Stimulated activated CD4-positive, alpha-beta T cell treated with anti-CD3 and anti-CD28 coated beads, Interleukin-12 subunit alpha, Interleukin-12 subunit beta, amount 100 ng/mL, for 4 hours (primary cell): Measurements from ENCODE around the gene RUNDC3A.
"Not testable (repeated sequence)": the region's sequence is repeated elsewhere in the genome, so short reads cannot be mapped to it uniquely, and the experiment has no call there.

Experiments
- DNase-seq: peaks from one replicate; pipeline ENCODE4 v3.0.0-alpha.2; 2020

Gene RUNDC3A

GRCh38 chr17:44346064-44346844 is 37.9 kb downstream of the RUNDC3A start:
- DNase-seq = no peak

GRCh38 chr17:44347206-44348055 is 39.0 kb downstream of the RUNDC3A start:
- not testable (repeated sequence) for DNase-seq

DNA sequence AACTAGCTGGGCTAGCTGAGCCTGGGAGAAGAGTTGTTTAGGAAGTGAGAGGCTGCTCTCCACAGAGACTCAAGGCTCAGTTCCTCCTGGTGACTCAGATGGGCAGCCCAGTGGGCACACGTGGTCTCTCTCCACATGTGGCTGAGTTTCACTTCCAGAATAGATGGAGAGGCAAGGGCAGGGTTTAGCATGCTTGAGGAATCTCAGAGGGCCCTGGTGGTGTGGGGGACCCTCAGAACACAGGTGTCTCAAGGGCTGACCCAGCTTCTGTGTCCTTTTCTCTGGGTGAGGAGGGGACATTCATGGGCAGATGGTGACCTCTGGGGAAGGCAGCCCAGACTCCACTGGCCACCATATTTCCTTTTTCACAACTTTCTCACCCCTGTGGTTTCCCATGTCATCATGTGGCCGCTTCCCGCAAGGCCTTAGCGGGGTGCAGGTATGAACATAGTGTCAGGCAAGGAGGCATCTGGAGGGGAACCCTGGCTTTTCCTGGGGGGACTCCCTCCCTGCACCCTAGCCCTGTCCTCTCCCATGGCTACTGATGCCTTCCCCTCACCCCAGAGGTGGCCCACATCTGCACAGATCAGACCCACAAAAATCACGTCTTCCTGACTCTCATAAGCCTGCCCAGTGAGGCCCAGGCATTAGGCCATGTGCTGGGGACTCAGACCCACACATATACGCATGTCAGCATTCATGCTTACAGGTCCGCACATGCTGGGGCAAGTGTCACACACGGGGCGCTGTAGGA is 40.0 kb downstream of the RUNDC3A start:
- DNase-seq = no peak

DNA sequence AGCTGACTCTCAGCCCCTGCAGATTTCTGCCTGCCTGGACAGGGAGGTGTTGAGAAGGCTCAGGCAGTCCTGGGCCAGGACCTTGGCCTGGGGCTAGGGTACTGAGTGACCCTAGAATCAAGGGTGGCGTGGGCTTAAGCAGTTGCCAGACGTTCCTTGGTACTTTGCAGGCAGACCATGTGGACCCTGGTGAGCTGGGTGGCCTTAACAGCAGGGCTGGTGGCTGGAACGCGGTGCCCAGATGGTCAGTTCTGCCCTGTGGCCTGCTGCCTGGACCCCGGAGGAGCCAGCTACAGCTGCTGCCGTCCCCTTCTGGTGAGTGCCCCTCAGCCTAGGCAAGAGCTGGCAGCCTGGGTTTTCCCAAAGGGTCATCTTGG is 40.6 kb downstream of the RUNDC3A start:
- DNase-seq = no peak

DNA sequence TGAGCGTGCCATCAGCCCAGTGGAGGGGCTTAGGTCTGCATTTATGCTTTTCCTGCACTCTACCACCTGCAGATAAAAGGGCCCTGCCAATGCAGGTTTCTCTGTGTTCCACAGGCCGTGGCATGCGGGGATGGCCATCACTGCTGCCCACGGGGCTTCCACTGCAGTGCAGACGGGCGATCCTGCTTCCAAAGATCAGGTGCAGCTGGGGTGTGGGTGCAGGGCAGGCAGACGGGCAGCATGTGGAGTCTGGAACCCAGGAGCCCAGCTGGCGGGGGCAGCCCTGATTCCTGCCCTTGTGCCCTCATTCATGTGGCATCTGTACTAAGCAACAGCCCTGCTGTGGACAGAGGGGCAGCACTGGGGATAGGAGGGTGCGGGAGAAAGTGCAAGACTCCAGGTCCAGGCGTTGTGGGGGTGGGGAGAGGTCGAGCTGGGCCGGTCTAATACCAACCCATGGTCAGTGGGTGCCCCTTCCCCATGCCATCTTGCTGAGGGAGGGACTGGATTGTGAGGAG is 41.2 kb downstream of the RUNDC3A start:
- DNase-seq = no peak

DNA sequence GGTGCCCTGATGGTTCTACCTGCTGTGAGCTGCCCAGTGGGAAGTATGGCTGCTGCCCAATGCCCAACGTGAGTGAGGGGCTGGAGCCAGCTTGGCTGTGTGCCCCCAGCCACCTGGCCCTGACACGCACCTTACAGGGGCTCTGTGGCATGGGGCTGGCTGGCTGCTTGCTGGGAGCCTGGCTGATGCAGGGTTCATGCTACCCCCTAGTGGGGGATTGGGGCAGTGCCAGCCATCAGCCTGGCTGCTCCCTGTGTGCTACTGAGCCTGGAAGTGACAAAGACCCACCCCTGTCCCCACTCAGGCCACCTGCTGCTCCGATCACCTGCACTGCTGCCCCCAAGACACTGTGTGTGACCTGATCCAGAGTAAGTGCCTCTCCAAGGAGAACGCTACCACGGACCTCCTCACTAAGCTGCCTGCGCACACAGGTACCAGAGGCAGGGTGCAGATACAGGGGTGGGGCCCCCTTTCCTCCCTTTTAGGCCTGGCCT is 42.4 kb downstream of the RUNDC3A start:
- DNase-seq = peak; percentile 71

DNA sequence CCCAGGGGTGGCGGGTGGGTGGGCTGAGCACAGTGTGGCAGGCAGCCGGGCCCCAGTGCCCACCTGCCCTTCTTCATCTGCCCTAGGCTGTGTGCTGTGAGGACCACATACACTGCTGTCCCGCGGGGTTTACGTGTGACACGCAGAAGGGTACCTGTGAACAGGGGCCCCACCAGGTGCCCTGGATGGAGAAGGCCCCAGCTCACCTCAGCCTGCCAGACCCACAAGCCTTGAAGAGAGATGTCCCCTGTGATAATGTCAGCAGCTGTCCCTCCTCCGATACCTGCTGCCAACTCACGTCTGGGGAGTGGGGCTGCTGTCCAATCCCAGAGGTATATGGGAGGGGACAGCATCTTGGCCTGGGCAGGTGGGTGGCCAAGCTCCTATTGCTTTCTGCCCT is 43.1 kb downstream of the RUNDC3A start:
- DNase-seq = no peak

DNA sequence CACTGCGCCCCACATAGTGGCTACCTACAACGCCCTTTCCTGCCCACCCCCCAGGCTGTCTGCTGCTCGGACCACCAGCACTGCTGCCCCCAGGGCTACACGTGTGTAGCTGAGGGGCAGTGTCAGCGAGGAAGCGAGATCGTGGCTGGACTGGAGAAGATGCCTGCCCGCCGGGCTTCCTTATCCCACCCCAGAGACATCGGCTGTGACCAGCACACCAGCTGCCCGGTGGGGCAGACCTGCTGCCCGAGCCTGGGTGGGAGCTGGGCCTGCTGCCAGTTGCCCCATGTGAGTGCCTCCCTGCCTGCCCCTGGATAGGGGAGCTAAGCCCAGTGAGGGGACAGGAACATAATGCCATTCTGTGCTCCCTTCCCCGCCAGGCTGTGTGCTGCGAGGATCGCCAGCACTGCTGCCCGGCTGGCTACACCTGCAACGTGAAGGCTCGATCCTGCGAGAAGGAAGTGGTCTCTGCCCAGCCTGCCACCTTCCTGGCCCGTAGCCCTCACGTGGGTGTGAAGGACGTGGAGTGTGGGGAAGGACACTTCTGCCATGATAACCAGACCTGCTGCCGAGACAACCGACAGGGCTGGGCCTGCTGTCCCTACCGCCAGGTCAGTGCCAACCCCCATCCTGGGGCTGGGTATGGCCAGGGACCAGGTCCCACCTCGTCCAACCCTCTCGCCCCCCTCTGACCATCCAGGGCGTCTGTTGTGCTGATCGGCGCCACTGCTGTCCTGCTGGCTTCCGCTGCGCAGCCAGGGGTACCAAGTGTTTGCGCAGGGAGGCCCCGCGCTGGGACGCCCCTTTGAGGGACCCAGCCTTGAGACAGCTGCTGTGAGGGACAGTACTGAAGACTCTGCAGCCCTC is 43.8 kb downstream of the RUNDC3A start:
- no peak for DNase-seq

- DNase-seq = no peak
These were observed 44.6 kb downstream of the RUNDC3A start for GRCh38 chr17:44352828-44353671.

DNA sequence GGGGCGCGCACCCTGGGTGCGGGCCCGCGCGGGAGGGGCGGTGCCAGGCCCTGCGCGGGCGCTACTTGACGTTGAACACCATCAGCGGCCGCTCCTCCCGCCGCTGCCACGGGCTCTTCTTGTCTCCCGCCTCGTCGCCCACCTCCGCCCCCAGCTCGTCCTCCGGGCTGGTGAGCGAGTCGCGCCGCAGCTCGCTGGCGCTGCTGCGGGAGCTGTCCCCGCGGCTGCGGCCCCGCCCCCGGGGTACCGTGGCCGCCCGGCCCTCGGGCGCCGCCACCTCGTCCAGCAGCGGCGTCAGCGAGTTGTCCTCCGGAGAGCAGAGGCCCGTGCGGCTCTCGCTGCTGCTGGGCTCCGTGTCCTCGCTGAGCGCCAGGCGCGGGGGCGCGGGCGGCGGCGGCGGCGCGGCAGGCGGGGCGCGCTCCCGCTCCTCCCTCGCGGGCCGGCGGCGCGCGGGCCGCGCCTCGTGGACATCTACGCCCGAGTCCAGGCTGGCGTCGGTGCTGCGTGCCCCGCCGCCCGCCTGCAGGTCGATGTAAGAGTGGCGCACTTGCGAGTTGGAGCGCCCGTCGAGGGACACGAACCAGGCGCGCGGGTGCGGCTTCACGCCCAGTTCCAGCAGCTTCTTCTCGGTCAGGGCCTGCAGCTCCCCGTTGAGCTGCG is 45.4 kb downstream of the RUNDC3A start:
- no peak for DNase-seq

- peak; percentile 64 for DNase-seq
These were observed 46.5 kb downstream of the RUNDC3A start for GRCh38 chr17:44354582-44355561.

DNA sequence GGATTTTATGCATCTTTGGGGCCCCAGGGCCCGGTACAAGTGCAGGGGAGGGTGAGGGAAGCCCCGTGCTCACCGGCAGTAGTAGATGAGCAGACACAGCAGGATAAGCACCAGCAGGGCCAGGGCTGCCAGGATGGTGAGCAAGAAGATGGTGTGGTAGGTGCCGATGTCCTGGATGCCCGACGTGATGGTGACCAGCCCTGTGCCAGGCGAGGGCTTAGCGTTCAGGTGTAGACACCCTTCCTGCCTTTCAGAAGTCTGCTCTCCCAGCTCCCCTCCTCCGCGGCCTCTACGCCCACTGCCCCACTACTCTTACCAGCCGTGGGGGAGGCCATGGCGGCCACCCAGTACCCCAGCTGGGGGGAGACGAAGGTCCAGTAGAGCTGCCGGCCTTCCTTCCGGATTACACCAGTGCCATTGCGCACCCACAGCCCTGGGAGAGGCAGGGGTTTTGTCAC is 47.3 kb downstream of the RUNDC3A start:
- DNase-seq = no peak

DNA sequence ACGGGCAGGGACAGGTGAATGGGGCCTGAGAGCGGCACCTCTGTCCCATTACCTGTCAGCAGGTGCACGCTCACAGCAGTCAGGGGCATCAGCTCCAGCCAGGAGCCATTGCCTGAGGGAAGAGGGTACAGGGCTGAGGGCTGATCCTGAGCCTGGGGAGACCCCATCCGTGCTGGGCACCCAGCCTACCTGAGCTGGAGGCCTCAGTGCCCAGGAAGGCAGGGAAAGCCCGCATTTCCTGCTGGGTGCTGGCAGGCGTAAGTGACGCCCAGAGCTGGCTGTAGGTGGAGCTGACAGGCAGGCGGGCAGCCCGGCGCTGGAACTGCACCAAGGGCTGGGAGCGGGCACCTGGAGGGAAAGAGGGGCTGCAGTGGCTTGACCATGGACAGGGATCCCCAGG is 47.8 kb downstream of the RUNDC3A start:
- DNase-seq = no peak

DNA sequence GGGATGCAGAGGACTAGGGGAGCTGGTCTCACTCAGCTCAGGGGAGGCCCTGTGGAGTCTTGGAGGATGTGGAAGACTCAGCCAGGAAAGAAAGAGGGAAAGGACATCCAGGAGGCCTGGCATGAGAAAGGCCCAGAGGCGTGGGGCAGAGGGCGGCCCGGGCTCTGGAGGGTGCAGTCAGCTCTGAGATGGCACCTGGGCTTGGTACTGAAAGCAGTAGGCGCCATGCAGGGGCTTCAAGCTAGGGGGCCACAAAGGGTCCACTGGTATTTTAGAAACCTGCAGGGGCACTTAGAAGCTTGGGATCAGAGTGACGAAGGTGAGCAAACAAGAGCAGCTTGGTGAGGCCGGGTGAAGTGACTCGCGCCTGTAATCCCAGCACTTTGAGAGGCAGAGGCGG is 49.7 kb downstream of the RUNDC3A start:
- no peak for DNase-seq

DNA sequence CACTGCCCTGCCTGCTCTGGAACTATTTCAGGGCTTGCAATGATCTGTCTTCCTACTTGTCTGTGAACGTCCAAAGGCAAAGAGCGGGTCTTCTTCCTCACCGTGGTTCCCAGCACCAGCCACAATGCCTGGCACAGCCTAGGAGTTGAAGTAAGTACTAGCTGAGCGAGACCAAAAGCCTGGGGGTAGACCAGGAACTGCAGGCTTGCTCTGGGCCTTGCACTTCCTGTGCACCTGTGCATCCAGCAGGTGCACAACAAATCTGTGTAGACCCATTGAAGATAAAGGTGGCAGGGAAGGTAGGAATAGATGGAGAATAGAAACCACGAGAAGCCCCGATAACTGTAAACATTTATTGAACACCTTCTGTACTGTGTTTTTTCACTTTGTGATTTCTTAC is 50.6 kb downstream of the RUNDC3A start:
- no peak for DNase-seq

DNA sequence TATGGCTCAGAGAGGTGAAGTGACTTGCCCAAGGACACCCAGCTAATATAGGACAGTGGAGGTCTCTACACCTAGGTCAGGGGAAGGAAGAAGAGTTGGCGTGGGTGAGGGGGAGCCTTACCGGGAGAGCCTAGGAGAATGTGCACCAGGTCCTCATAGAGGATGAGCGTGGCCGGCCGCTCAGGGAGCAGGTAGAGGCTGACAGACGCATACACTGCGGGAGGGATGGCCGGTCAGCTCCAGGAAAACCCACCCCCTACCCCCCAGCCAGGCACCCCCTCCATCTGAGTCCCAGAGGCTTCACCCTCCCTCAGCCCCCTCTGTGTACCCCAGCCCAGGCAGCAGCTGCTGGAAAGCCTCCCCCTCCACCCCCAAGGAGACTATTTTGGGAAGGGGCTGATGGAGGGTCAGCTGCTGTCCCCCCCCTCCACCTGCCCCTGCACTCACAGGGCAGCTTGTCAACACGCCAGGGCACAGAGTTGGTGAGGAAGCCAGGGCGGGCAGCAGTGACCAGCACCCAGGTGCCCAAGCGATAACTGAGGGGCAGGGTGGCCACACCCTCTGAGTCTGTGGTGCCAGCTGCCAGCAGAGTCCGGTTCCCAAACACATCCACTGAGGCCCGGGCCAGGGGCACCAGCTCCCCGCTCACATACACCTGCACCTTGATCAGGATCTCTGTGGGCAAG is 51.2 kb downstream of the RUNDC3A start:
- no peak for DNase-seq

DNA sequence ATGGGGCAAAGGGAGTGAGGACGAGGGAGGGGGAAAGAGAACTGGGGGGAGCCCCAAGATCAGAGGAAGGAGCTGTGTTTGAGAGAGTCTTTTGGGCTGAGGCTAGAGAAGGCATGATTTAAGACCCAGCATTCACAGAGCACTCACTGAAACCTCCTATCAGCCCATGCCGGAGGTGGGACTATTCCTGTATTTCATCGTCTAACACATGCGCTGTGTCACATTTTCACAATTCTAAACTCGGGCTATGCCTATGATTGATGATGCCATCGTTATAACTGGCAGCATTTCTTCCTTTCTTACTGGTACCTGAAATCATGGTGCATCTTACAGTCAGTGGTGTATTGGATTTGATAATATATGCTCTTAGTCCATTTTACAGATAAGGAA is 51.7 kb downstream of the RUNDC3A start:
- DNase-seq = no peak

GRCh38 chr17:44360826-44361225 is 52.4 kb downstream of the RUNDC3A start:
- no peak for DNase-seq
